ENCODE results near the gene FAAP20.

FAAP20 gene

GRCh38 chr1:2159124-2159523, 35.4 kb downstream of the FAAP20 start:
- ChIA-PET POLR2A (no interaction called here), CTCF (interaction anchor here (1.6 kb wide), 1 partner anchor 15 kb away, joined by 10 read pairs; no protein-coding TSS in a partner anchor)
- Histone ChIP-seq H3K36me3 (ENCODE audit: control insufficient read depth in 2 of 2, insufficient read depth in 1 of 2, low read length in 2 of 2) (peaks cover 0 to 74% of the 10 kb centered on the region in 2 experiments; a peak in 2 of 3 replicates), H3K4me1 (ENCODE audit: control insufficient read depth, insufficient read depth, low read length) (no peaks in the 10 kb centered on the region), H3K9me3 (ENCODE audit: control insufficient read depth, insufficient read depth, low read depth, low read length) (no peaks in the 10 kb centered on the region), H3K27ac (ENCODE audit: extremely low read depth, low read depth, low read length) (no peak overlapping the region), H3K4me3 (ENCODE audit: low read depth, low read length) (no peak overlapping the region)
- no peak for TF ChIP-seq ZNF76 (tag by site-specific recombination; IDR thresholded peaks at IDR 0.05; ENCODE audit: borderline replicate concordance, low read depth)
- no peak for TF ChIP-seq PATZ1 (tag by site-specific recombination; IDR thresholded peaks at IDR 0.05)
- no peak for TF ChIP-seq ZNF670 (tag by site-specific recombination; IDR thresholded peaks at IDR 0.05; ENCODE audit: low read depth)
- no peak for TF ChIP-seq YY1 (tag by site-specific recombination; IDR thresholded peaks at IDR 0.05)
- no peak for TF ChIP-seq ZNF654 (tag by site-specific recombination; IDR thresholded peaks at IDR 0.05; ENCODE audit: low read depth)
- TF ChIP-seq KLF7 (tag by site-specific recombination; IDR thresholded peaks at IDR 0.05; ENCODE audit: borderline replicate concordance) = no peak
- TF ChIP-seq PBX3 (CRISPR knock-in tag; IDR thresholded peaks at IDR 0.05) = no peak
- TF ChIP-seq OSR2 (tag by site-specific recombination; IDR thresholded peaks at IDR 0.05) = no peak
- TF ChIP-seq ZNF544 (tag by site-specific recombination; IDR thresholded peaks at IDR 0.05) = no peak
- TF ChIP-seq ZNF239 (tag by site-specific recombination; IDR thresholded peaks at IDR 0.05) = no peak
- TF ChIP-seq PRDM10 (tag by site-specific recombination; IDR thresholded peaks at IDR 0.05) = no peak
- TF ChIP-seq, protein P1, sequence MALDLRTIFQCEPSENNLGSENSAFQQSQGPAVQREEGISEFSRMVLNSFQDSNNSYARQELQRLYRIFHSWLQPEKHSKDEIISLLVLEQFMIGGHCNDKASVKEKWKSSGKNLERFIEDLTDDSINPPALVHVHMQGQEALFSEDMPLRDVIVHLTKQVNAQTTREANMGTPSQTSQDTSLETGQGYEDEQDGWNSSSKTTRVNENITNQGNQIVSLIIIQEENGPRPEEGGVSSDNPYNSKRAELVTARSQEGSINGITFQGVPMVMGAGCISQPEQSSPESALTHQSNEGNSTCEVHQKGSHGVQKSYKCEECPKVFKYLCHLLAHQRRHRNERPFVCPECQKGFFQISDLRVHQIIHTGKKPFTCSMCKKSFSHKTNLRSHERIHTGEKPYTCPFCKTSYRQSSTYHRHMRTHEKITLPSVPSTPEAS (tag by site-specific recombination; IDR thresholded peaks at IDR 0.05) = no peak
- TF ChIP-seq ZIC2 (tag by site-specific recombination; IDR thresholded peaks at IDR 0.05) = no peak
- TF ChIP-seq ZNF221 (tag by site-specific recombination; IDR thresholded peaks at IDR 0.05; ENCODE audit: borderline replicate concordance) = no peak
- no peak for TF ChIP-seq MYNN (tag by site-specific recombination; IDR thresholded peaks at IDR 0.05; ENCODE audit: borderline replicate concordance)
- no peak for TF ChIP-seq ZNF350 (tag by site-specific recombination; IDR thresholded peaks at IDR 0.05)
- TF ChIP-seq ZNF214 (tag by site-specific recombination; IDR thresholded peaks at IDR 0.05; ENCODE audit: borderline replicate concordance) = no peak
- TF ChIP-seq ZNF529 (tag by site-specific recombination; IDR thresholded peaks at IDR 0.05; ENCODE audit: insufficient replicate concordance) = no peak
- TF ChIP-seq ZNF837 (tag by site-specific recombination; IDR thresholded peaks at IDR 0.05) = no peak
